K562 (cell line): ENCODE measurements around the gene BBLN. TPM values are rescaled to one million over a fixed set of nuclear protein-coding genes. Genes with fewer than 3 reads are reported as not detected.

Experiments
- CBFA2T3 ChIP-seq: fragments of 450-650 bp; IDR thresholded peaks from 2 replicates; pipeline ENCODE4 v1.6.1; 2017
- CEBPG ChIP-seq, 3 experiments: fragments of 200-800 bp in 1 of 3; sonication (Bioruptor generic) in 1 of 3; sonication (generic) in 1 of 3; formaldehyde crosslinking in 1 of 3; IDR thresholded peaks in 2 of 3; conservative IDR thresholded peaks in 1 of 3; 2 replicates each; pipeline versions ENCODE4 v1.6.1 to v1.8.0; 2016 to 2022; ENCODE audit warnings: missing compliant biosample characterization in 2 of 3, missing genetic modification characterization in 2 of 3, mild to moderate bottlenecking in 1 of 3, missing genetic modification reagents in 1 of 3
- CHD4 ChIP-seq: fragments of 200-600 bp; sonication (generic); IDR thresholded peaks from 3 replicates; pipeline ENCODE4 v1.6.1; 2012; ENCODE audit warnings: low read depth, mild to moderate bottlenecking, mixed read lengths, low read length, inconsistent platforms; ENCODE audit not compliant: insufficient read depth, insufficient replicate concordance, poor library complexity, severe bottlenecking
- FIP1L1 ChIP-seq: fragments of 200-400 bp; formaldehyde crosslinking; IDR thresholded peaks from 2 replicates; pipeline ENCODE4 v1.6.1; 2018; ENCODE audit warnings: mild to moderate bottlenecking, low read depth, low read length; ENCODE audit not compliant: poor library complexity, severe bottlenecking
- GATAD2B ChIP-seq: fragments of 450-650 bp; IDR thresholded peaks from 2 replicates; pipeline ENCODE4 v1.6.1; 2017; ENCODE audit warnings: mild to moderate bottlenecking, borderline replicate concordance
- HIVEP1 ChIP-seq: fragments of 250-450 bp; sonication (Bioruptor Pico); IDR thresholded peaks from 2 replicates; pipeline ENCODE4 v1.4.0; 2020; ENCODE audit warnings: mild to moderate bottlenecking
- ILF3 ChIP-seq: fragments of 450-650 bp; IDR thresholded peaks from 2 replicates; pipeline ENCODE4 v1.6.1; 2018; ENCODE audit warnings: antibody characterized with exemption, mild to moderate bottlenecking, moderate library complexity, borderline replicate concordance
- KHSRP ChIP-seq: fragments of 450-650 bp; IDR thresholded peaks from 2 replicates; pipeline ENCODE4 v1.6.1; 2017
- MECOM ChIP-seq: fragments of 250-450 bp; sonication (Bioruptor Pico); IDR thresholded peaks from 2 replicates; pipeline ENCODE4 v1.8.0; 2022; ENCODE audit warnings: inconsistent platforms
- MITF ChIP-seq: IDR thresholded peaks from 2 replicates; pipeline ENCODE4 v1.6.1; 2014; ENCODE audit warnings: antibody characterized with exemption
- MYC ChIP-seq, 2 experiments: fragments of 250-450 bp in 1 of 2; sonication (Bioruptor Pico) in 1 of 2; IDR thresholded peaks; 2 replicates each; pipeline versions ENCODE4 v1.5.1 to v1.6.1; 2012 to 2021; ENCODE audit warnings: low read depth in 2 of 2, borderline replicate concordance in 1 of 2, improper control_type of control experiment in 1 of 2, low read length in 1 of 2, mild to moderate bottlenecking in 1 of 2, moderate library complexity in 1 of 2
- NCOA6 ChIP-seq: fragments of 450-650 bp; IDR thresholded peaks from 2 replicates; pipeline ENCODE4 v1.6.1; 2017; ENCODE audit warnings: mild to moderate bottlenecking
- NR3C1 ChIP-seq: sonication (generic); formaldehyde crosslinking; IDR thresholded peaks from 2 replicates; pipeline ENCODE4 v1.8.1; 2022; ENCODE audit warnings: missing genetic modification reagents
- SLC30A9 ChIP-seq: fragments of 250-450 bp; sonication (Bioruptor Pico); IDR thresholded peaks from 2 replicates; pipeline ENCODE4 v1.8.0; 2022; ENCODE audit warnings: mild to moderate bottlenecking, moderate library complexity
- SMARCB1 ChIP-seq: IDR thresholded peaks from 2 replicates; pipeline ENCODE4 v1.6.1; 2011; ENCODE audit warnings: improper control_type of control experiment, low read depth; ENCODE audit not compliant: insufficient read length
- SRF ChIP-seq, 2 experiments: fragments of 250-450, 450-650 bp in 1 of 2; sonication (Bioruptor Pico) in 1 of 2; sonication (generic) in 1 of 2; formaldehyde crosslinking; IDR thresholded peaks; 2 replicates each; pipeline versions ENCODE4 v1.5.0 to v1.5.1; 2020 to 2022; ENCODE audit warnings: mild to moderate bottlenecking in 1 of 2, missing genetic modification reagents in 1 of 2
- STAT5B ChIP-seq: fragments of 250-450 bp; sonication (Bioruptor Pico); IDR thresholded peaks from 2 replicates; pipeline ENCODE4 v1.8.0; 2021; ENCODE audit warnings: mild to moderate bottlenecking, inconsistent platforms
- TGIF2 ChIP-seq: sonication (generic); formaldehyde crosslinking; IDR thresholded peaks from 2 replicates; pipeline ENCODE4 v1.8.1; 2022; ENCODE audit warnings: mild to moderate bottlenecking, missing genetic modification reagents, moderate library complexity
- U2AF2 ChIP-seq: fragments of 200-400 bp; formaldehyde crosslinking; optimal IDR thresholded peaks from 2 replicates; pipeline ENCODE3; 2017; ENCODE audit warnings: low read depth, mild to moderate bottlenecking, low read length
- ZBTB1 ChIP-seq: sonication (generic); formaldehyde crosslinking; IDR thresholded peaks from 2 replicates; pipeline ENCODE4 v1.8.1; 2023; ENCODE audit warnings: missing genetic modification reagents, low read depth, mild to moderate bottlenecking, borderline replicate concordance
- ZNF165 ChIP-seq: fragments of 250-450 bp; sonication (Bioruptor Pico); IDR thresholded peaks from 2 replicates; pipeline ENCODE4 v1.4.0; 2020; ENCODE audit warnings: borderline replicate concordance
- ZNF445 ChIP-seq: fragments of 250-450 bp; sonication (Bioruptor Pico); IDR thresholded peaks from 2 replicates; pipeline ENCODE4 v1.4.0; 2020; ENCODE audit warnings: low read depth, mild to moderate bottlenecking, moderate library complexity
- ZNF586 ChIP-seq: fragments of 450-650 bp; formaldehyde crosslinking; conservative IDR thresholded peaks from 2 replicates; pipeline ENCODE4 v1.4.0; 2020; ENCODE audit warnings: mild to moderate bottlenecking, moderate library complexity
- ZNF668 ChIP-seq: fragments of 250-450 bp; sonication (Bioruptor Pico); IDR thresholded peaks from 2 replicates; pipeline ENCODE4 v1.8.0; 2022; ENCODE audit warnings: mild to moderate bottlenecking, inconsistent platforms
- ZNF695 ChIP-seq: fragments of 450-650 bp; formaldehyde crosslinking; IDR thresholded peaks from 2 replicates; pipeline ENCODE4 v1.4.0; 2020; ENCODE audit warnings: mild to moderate bottlenecking, moderate library complexity
- polyA plus RNA-seq, 8 experiments: library from polyadenylated mRNA; depleted of rRNA in 4 of 8; stranded (reverse) in 5 of 8; unstranded in 3 of 8; fragments of >200 nt; fragmentation: Nextera tagmentation in 2 of 8; fragmentation: Illumina TruSeq in 1 of 8; extraction: Ambion mirVana in 2 of 8; extraction: Trizol in 1 of 8; gene quantifications; 2 replicates each; pipeline versions ENCODE4 v1.2.1 to v1.2.3, GENCODE V29; 2011 to 2014; ENCODE audit warnings: inconsistent platforms in 1 of 8, missing spikeins in 1 of 8
- total RNA-seq, 7 experiments: library from RNA; depleted of rRNA in 6 of 7; stranded (reverse); fragments of >200 nt in 6 of 7; fragmentation: Illumina TruSeq in 2 of 7; extraction: Trizol in 2 of 7; gene quantifications; 2 replicates each; pipeline versions ENCODE4 v1.2.1 to v1.2.3, GENCODE V29; 2011 to 2021; ENCODE audit warnings: low replicate concordance in 1 of 7
- TF ChIP-seq, protein P1 (sequence below): sonication (generic); formaldehyde crosslinking; IDR thresholded peaks from 2 replicates; pipeline ENCODE4 v1.8.0; 2022; ENCODE audit warnings: missing genetic modification reagents, mild to moderate bottlenecking, moderate library complexity, borderline replicate concordance
- TF ChIP-seq, protein P2 (sequence below): sonication (generic); formaldehyde crosslinking; IDR thresholded peaks from 2 replicates; pipeline ENCODE4 v1.8.0; 2022; ENCODE audit warnings: mild to moderate bottlenecking, missing genetic modification reagents

Gene BBLN
- total and polyA plus RNA-seq, 9 of the 15 experiments (the other 6 are each of a cell fraction or from before 2014, with no cell fraction given), result 4.2 to 331 (median 87.1) TPM

GRCh38 chr9:128191406-128192046, 31.5 kb downstream of the BBLN start, which contains the start of gene CIZ1 (continued):
- TF ChIP-seq CEBPG (CRISPR knock-in tag; IDR thresholded peaks at IDR 0.05) (no peak), CEBPG (tag; conservative IDR thresholded peaks at IDR 0.05 in 1 of 2, IDR thresholded peaks at IDR 0.05 in 1 of 2) (no peak; a peak in 1 of 4 replicates), ZNF445 (CRISPR knock-in tag) (no peak), SMARCB1 (no peak), STAT5B (CRISPR knock-in tag) (no peak), U2AF2 (no peak), CHD4 (peak; percentile 81), KHSRP (no peak), ZNF586 (CRISPR knock-in tag) (no peak), GATAD2B (no peak), MECOM (CRISPR knock-in tag) (no peak), FIP1L1 (peak; percentile 99), ZNF165 (CRISPR knock-in tag) (no peak), TGIF2 (CRISPR knock-in tag) (no peak), ILF3 (no peak), SLC30A9 (CRISPR knock-in tag) (peak; percentile 33; the same call in 1 of the 2 replicates), HIVEP1 (0 out of 2 replicates have a peak, but pooled peaks have one; percentile 20), ZBTB1 (no peak), NCOA6 (no peak), SRF (CRISPR knock-in tag; IDR thresholded peaks at IDR 0.05) (peak in 1 of 2 experiments; percentile 65; a peak in 2 of 4 replicates), ZNF695 (CRISPR knock-in tag) (no peak), NR3C1 (CRISPR knock-in tag) (no peak), CBFA2T3 (no peak), MITF (no peak), ZNF668 (CRISPR knock-in tag) (no peak), MYC (IDR thresholded peaks at IDR 0.05; ENCODE audit: low read depth, low read length) (peak; percentile 96), MYC (CRISPR knock-in tag; IDR thresholded peaks at IDR 0.05; ENCODE audit: borderline replicate concordance, low read depth) (0 out of 2 replicates have a peak, but pooled peaks have one; percentile 88)
- TF ChIP-seq, protein P1, sequence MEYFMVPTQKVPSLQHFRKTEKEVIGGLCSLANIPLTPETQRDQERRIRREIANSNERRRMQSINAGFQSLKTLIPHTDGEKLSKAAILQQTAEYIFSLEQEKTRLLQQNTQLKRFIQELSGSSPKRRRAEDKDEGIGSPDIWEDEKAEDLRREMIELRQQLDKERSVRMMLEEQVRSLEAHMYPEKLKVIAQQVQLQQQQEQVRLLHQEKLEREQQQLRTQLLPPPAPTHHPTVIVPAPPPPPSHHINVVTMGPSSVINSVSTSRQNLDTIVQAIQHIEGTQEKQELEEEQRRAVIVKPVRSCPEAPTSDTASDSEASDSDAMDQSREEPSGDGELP (CRISPR knock-in tag), result no peak
- TF ChIP-seq, protein P2, sequence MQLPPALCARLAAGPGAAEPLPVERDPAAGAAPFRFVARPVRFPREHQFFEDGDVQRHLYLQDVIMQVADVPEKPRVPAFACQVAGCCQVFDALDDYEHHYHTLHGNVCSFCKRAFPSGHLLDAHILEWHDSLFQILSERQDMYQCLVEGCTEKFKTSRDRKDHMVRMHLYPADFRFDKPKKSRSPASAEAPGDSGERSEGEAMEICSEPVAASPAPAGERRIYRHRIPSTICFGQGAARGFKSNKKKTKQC, result no peak
